ENCODE measurements around the gene UGT2B10.

Gene UGT2B10

GRCh38 chr4:68871809-68872642 is 56.2 kb downstream of the UGT2B10 start:
- no peak for DNase-seq

- no peak for DNase-seq
Observed at GRCh38 chr4:68872643-68873502, 57.1 kb downstream of the UGT2B10 start.

- no peak for DNase-seq
Observed at GRCh38 chr4:68874507-68874906, 58.7 kb downstream of the UGT2B10 start.

DNA sequence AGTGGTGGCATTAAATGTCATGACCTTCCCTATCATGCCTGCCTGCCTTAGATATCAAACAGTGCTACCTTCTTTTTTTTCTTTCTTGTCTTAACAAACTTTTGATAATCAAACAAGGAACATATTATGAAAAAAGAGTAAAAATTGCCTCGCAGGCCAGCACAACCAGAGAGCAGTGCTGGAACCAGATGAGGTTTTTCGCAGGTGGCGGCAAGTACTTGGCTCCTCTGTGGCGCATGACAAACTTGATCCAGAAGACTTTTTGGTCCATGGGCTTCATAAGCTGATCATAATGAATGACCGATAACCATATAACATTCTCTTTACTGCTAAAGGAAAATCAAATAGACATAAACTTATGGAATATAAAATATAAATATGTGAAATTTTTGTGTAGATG is 61.8 kb downstream of the UGT2B10 start:
- no peak for DNase-seq

- no peak for DNase-seq
Observed at GRCh38 chr4:68878048-68878447, 62.3 kb downstream of the UGT2B10 start.
